COLO668 (cell line): ENCODE results near the gene PTGDR2.

Experiments
- DNase-seq: peaks from one replicate; lab custom pipeline; 2025; ENCODE audit not compliant: unreplicated experiment; lab: John Stamatoyannopoulos, UW

Gene PTGDR2

DNA sequence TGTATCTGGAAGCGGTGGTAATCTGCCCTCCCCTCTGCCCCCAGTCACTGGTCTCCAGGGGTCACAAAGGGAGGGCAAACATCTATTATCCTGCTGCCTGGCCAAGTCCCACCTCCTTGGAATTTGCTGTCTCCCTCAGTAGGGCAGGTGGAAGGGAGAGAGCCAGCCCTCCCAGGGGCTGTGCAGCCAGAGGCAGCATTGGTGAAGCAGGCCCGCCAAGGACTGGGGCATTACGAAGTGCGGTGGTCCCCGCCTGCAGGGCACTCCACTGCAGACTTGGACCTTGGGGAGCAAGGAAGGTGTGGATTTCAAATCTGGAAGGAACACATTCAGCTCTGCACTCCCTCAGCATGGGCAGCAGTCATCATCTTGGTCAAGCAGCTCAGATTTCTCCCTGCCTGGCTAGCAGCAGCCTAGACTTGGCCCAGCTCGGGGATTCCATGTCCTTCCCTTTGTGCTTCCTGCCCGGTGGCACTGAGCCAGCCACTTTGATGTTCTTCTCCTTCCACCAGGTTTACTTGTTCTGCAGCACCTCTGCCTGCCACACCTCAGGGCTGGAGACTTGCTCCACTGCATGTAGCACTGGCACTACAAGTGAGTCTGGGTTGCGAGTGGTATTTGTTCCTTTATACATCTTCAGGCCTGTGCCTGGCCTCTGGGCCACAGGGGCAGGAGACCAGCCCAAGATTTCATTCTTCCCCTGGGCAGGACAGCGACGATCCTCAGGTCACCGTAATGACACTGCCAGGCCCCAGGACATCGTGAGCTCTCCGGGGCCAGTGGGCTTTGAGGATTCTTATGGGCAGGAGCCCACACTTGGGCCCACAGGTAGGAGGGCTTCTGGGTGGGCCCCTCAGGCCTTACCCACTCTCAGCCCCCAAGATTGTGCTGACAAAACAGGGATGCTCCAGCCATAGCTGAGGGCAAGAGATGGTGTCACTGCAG is 18.9 kb upstream of the PTGDR2 start:
- DNase-seq, result no peak

DNA sequence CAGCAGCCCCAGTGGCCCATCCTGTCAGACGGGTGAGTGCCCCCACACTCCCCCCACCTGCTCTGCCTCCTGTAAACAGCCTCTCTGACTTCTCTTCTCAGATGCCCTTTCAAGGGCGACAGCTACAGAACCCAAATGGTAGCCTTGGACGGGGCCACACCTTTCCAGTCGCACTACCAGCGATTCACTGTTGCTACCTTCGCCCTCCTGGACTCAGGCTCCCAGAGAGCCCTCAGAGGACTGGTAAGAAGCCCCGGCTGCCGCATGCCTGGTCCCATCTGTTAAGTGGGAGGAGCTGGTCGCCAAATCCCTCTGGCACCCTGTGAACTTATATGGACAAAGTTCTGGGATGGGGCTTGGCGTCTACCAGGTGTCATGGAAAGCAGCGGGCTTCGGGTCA is 17.8 kb upstream of the PTGDR2 start:
- no peak for DNase-seq

DNA sequence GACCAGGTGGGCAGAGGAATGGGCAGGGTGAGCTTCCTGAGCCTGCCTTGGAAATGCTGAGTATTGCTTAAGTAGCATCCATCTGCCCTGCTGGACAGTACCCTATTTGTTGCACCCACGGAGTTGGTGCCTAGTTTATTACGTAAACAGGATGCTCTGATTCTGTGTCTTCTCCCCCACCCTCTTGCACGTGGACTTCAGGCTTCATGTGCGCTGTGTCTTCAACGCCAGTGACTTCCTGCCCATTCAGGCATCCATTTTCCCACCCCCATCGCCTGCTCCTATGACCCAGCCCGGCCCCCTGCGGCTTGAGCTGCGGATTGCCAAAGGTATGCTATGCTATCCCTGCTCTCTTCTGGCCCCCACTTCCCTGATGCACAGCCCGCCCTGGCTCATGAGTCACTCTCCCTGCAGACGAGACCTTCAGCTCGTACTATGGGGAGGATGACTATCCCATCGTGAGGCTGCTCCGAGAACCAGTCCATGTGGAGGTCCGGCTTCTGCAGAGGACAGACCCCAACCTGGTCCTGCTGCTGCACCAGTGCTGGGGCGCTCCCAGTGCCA is 17.3 kb upstream of the PTGDR2 start:
- DNase-seq, result no peak

DNA sequence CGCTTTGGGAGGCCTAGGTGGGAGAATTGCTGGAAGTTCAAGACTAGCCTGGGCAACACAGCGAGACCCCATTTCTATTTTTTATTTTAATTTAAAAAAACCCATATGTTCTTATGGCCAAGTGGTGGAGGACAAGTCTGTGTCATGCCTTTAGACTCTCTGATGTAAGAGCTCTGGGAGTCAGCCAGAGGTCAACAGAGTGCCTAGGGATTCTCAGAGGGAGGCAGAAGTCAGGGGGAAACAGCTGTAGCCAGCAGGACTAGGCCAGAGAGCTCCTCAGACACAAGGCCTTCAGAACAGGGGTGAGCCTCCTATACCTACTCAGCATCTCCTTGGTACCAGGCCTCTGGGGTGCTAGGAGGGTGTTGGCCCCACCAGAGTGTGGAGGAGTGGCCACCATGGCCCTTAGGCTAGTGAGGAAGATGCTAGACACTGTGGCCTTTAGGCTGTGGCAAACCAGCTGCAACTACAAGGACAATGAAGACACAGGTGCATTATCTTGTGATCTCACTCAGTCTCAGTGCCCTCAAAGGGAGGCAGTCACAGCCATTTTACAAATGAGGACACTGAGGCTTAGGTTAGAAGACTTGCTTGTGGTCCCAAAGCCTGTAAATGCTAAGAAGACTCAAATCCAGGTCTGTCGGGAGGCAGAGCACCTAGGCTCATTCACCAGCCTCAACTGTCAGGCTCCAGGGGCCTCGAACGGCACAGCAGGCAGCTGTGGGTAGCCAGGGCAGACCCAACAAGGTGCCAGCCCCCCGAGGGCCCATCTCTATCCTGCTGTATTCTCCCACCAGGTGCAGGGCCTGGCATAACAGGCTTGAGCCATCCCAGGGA is 16.6 kb upstream of the PTGDR2 start:
- DNase-seq, result no peak

DNA sequence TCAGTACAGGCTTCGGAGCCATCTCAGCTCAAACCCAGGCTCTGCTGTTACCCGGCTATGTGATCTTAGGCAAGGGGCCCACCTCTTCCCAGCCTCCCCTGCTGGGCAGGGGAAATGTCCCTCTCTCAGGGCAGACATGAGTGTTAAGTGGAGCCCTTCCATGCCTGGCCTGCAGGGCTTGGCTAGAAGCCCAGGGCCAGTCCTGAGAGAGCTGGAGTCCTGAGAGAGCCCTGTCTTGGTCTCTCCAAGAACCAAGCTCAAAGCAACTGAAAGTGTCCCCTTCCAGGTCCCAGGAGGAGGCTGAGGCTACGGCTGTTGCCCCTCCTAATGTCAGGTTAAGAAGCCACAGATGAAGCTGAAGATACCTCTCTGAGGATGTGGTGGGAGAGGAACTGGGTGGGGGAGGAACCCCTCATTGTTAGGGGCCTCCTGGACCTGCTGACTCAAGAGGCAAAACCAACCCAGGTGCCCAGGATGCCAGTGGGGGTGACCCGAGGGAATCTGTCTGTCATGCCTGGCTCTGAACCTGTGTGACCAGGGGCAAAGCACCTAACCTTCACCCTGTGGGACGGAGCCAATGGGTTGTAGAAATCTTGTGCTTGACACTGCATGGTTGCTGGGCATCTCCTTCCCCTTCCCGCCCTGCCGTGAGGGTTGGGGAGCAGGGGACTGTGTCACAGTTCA is 15.8 kb upstream of the PTGDR2 start:
- no peak for DNase-seq

DNA sequence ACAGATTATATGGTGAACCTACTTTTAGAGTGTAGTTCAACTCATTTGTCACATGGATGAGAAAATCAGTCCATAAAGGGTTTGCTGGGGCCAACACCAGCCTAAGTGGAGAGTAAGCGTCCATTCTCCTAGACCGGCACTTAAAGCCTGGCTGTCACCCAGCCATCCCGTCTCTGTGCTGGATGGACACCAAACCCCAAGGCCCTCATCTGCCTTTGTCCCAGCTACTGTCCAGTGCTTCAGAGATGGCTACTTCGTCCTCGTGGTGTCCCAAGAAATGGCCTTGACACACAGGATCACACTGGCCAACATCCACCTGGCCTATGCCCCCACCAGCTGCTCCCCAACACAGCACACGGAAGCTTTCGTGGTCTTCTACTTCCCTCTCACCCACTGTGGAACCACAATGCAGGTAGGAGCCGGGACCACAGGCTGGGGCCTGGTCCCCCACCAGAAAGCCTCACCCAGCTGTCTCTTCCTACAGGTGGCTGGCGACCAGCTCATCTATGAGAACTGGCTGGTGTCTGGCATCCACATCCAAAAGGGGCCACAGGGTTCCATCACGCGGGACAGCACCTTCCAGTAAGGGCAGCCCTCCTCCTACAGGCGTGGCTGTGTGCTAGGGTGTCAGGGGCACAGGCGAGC is 15.1 kb upstream of the PTGDR2 start:
- no peak for DNase-seq

DNA sequence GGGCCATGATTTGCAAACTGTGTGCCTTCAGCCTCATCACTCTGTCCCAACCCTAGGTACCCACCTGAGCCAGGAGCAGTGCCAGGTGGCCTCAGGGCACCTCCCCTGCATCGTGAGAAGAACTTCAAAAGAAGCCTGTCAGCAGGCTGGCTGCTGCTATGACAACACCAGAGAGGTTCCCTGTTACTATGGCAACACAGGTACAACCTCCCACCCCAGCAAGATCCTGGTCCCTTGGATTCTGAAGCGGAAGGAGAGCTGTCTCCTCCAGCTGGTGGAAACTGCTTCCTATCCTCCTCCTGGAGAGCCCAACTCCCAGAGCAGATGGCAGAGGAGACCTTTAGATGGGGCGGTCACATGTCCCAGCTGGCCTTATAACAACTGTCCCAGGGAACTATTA is 14.5 kb upstream of the PTGDR2 start:
- peak; percentile 50 for DNase-seq

DNA sequence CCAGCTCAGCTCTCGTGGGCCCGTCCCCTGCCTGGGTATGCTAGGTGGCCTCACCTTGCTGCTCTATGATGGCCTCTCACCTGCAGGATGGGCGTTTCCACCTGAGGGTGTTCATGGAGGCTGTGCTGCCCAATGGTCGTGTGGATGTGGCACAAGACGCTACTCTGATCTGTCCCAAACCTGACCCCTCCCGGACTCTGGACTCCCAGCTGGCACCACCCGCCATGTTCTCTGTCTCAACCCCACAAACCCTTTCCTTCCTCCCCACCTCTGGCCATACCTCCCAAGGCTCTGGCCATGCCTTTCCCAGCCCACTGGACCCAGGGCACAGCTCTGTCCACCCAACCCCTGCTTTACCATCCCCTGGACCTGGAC is 13.7 kb upstream of the PTGDR2 start:
- no peak for DNase-seq

DNA sequence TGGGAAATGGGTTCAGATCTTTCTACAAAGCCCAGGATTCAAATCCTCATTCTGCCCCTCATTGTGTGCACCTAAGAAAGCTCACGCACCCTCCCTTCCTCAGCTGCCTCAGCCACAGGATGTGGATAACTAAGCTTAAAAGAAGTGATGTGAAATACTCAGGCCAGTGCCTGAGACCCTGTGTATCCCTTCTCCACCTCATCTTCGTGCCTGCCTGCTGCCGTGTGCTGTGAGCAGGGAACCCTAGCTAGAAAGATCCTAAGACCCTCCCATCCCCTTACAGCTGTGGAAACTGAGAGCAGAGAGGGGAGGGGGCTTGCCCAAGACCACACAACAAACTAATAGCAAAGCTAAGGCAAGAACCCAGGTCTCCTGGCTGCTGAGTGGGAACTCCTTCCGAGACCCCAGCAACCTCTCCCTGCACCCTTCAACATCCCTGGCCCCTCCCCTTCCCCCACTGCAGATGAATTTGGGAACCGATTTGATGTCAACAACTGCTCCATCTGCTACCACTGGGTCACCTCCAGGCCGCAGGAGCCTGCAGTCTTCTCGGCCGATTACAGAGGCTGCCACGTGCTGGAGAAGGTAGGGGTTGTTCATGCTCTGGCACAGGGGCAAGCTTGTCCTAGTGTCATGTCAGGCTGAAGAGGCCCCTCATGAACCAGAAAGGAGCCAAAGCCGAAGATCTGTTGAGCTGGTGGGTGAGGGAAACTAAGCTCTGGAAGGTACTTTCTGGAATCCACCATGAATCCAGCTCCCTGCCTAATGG is 13.1 kb upstream of the PTGDR2 start:
- no peak for DNase-seq

DNA sequence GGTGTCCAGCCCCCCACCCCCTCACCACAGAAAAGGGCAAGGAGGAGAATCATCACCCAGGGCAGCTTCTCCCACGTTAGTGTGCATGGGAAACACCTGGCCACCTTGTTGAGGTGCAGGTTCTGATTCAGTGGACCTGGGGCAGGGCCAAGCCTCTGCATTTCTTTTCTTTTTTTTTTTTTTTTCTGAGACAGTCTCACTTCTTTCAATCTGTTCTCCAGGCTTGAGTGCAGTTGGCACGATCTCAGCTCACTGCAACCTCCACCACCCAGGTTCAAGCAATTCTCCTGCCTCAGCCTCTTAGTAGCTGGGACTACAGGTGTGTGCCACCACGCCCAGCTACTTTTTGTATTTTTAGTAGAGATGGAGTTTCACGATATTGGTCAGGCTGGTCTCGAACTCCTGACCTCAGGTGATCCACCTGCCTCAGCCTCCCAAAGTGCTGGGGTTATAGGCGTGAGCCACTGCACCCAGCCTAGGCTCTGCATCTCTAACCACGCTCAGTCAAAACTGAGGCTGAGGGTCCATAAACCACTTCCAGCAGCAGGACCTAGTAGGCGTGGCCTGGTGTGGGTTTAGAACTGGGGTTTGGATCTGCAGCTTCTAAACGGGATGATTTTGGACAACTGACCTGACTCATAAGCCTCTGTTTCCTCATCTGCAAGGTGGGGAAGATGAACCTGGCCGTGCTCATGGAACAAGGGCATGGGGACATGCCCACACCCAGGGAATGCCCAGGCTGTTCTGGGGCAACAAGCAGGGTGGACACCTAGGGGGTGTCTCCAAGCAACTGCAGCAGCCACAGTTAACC is 12.3 kb upstream of the PTGDR2 start:
- no peak for DNase-seq

DNA sequence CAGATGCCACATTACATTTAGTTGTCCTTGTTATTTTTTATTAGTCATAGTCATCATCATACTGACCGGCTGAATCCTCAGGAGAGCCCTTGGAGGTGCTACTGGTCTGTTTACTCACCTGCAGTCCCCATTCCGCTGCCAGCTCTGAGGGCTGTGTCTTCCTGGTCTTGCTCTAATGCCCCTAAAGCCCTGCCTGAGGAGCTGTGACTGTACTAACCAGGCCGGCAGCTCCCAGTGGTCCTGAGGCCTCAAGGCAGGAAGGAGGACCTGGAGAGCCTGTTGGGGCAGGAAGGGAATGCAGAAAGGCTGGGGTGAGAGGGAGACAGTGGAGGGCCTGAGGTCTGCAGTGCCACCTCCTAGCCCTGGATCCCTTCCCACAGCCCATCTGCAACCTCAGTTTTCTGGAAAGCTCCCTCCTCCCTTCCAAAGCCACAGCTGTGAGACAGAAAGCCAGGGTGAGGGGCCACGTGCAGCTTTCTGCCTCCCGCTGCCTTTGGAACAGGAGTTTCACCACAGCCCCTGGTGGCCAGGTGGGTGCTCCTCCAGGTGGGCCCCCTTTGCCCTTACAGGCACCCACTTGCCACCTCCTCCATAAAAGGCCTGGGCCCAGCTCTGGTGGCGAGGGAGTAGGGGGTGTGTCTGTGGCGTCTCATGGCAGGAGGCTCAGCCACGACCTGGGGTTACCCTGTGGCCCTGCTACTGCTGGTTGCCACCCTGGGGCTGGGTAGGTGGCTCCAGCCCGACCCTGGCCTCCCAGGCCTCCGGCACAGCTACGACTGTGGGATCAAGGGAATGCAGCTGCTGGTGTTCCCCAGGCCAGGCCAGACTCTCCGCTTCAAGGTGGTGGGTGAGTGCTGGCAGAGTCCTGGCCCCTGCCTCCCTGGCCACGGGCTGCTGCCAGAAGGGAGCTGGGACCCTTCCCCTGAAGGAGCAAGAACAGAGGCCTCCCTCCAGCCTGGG is 11.4 kb upstream of the PTGDR2 start, which contains the start of gene ZP1:
TSS of gene ZP1 (plus strand) at position 632 of the 960 bp plus-strand sequence. CDS start at position 652, 20 bp downstream.
- DNase-seq, result peak; percentile 80

DNA sequence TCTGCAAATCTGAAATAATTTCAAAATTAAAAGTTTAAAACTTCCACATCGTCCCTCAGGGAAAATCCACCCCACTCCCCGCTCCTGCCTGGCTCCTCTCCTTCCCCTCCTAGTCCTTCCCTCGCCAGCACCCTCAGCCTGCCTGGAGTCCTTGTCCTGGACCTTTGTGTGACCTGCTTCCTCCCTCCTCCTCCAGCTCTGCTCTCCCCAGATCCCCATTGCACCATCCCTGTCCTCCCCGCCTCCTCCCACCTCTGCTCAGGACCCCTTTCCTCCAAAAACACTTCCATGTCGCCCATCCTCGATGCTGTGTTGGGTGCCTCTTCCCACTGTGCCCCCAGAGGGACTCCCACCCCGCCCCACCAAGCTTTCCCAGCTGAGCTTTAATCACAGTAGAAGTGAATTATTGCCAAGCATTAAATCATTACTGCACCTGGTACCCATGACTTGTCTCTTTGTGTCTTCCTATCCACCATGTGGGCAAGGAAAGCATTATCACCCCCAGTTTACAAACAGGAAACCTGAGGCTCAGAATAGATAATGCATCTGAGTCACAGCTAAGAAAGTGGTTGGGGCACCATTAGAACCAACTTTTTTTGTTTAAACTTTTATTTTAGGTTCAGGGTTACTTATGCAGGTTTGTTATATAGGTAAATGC is 9.2 kb upstream of the PTGDR2 start:
- no peak for DNase-seq

DNA sequence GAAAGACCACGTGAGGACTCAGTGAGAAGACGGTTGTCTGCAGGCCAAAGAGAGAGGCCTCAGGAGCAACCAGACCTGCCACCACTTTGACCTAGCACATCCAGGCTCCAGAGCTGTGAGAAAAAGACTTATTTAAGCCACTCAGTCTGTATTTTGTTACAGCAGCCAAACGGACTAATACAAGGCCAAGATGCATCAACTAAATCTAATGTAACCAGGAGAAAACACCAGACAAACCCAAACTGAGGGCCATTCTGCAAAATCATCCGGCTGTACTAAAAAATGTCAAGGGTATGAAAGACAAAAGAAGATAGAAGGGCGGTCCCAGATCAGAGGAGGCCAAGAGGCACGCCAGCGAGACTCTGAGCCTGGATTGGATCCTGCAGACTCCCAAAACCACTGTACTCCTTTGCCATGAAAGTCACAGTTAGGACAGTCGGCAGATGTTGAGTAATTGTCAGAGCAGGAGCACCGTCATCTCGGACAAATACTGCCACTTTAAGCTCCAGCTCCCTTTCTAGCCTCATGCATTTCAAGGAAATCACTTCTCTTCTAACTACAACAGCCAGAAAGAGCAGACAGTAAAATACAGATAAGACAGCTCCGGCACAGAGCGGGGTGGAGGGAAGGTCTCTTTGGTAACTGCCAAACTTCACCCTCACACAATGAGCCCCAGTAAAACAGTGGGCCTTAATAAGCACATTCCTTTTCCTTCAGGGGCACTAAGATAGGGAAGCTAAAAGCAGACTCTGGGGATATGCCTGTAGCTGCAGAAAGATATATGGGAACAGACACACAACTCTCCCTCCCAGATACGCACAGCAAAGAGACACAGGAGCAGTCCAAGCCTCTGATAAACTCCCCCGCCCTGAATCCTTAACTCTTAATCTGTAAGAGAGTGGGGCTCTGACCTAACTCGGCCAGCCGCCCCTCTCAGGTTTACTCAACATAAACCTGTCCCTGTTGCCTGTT is 8.1 kb upstream of the PTGDR2 start:
- no peak for DNase-seq

DNA sequence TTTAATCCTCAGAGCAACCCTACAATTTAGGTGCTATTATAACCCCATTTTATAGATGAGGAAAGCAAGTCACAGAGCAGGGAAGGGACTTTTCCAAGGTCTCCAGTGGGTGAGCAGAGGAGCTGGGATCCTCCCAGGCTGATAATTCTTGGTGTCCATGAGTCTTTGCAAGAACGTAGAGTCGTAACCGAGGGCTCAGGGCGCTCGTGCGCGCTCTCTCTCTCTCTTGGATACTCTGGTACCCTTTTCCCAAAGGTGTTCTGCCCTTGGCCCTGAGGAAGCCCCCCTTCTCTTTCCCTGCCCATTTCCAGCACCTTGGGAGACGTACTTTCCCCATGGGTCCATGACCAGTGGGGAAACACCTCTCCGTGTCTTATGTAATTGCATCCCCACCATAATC is 6.4 kb upstream of the PTGDR2 start:
- DNase-seq, result no peak

DNA sequence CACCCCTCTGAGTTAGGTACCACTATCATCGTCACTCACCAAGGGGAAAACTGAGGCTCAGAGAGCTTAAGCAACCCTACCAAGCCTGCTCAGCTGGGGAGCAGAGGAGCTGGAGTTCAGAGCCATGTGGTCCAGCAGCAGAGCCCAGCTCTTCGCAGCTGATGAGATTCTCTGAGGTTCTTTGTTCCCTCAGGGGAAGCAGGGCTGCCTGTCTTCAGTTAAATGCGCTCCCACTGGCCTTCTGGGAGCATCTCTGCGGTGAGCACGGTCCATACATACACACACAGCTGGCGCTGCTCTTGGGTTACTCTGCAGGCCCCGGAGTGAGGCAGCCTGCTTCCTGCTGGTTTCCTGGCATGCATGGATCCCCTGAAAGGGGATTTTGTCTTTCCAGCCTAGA is 5.2 kb upstream of the PTGDR2 start:
- peak; percentile 24 for DNase-seq

DNA sequence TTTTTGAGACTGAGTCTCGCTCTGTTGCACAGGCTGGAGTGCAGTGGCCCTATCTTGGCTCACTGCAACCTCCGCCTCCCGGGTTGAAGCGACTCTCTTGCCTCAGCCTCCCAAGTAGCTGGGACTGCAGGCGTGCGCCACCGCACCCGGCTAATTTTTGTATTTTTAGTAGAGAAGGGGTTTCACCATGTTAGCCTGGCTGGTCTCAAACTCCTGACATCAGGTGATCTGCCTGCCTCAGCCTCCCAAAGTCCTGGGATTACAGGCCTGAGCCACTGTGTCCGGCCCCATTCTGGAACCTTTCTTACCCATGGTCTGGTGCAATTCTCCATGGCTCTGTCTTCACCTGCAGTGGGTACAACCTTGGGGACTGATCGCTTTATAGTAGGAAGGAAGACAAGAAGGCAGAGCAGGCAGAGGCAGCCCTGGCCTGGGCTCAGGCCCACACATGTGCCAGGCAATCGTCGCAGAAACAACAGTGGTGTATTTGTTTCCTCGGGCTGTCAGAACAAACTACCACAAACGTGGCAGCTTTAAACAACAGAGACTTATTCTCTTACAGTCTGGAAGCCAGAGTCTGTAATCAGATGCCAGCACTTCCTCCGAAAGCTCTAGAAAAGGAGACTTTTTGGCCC is 4.0 kb upstream of the PTGDR2 start:
- DNase-seq, result no peak
